NCI-H1092 treated with DMSO at 0.1 percent for 48 hours (cell line): ENCODE data around the gene MAGOHB.
A peak's percentile ranks its signal among the peaks of the same experiment; 100 is the strongest.
"Not testable (repeated sequence)": the region's sequence is repeated elsewhere in the genome, so short reads cannot be mapped to it uniquely, and the experiment has no call there.

Source experiments
- DNase-seq: peaks from one replicate; lab custom pipeline; 2025; lab: John Stamatoyannopoulos, UW

MAGOHB gene

GRCh38 chr12:10613349-10614055, at the start of gene MAGOHB:
Gene MAGOHB (minus strand): TSS chr12:10613609. CDS start chr12:10613532, 77 bp downstream.
- DNase-seq = peak; percentile 95

GRCh38 chr12:10661338-10661737, 47.9 kb upstream of the MAGOHB start:
- no peak for DNase-seq

- no peak for DNase-seq
These were observed 40.6 kb upstream of the MAGOHB start for GRCh38 chr12:10654003-10654402.

GRCh38 chr12:10652192-10652591, 38.8 kb upstream of the MAGOHB start:
- DNase-seq = no peak

GRCh38 chr12:10646576-10646975, 33.2 kb upstream of the MAGOHB start:
- DNase-seq = not testable (repeated sequence)

GRCh38 chr12:10645910-10646309, 32.5 kb upstream of the MAGOHB start:
- no peak for DNase-seq

GRCh38 chr12:10641735-10642500, 28.5 kb upstream of the MAGOHB start:
- DNase-seq = no peak

GRCh38 chr12:10638728-10639127, 25.3 kb upstream of the MAGOHB start:
- no peak for DNase-seq

GRCh38 chr12:10636611-10637010, 23.2 kb upstream of the MAGOHB start:
- no peak for DNase-seq

GRCh38 chr12:10636124-10636523, 22.7 kb upstream of the MAGOHB start:
- DNase-seq = no peak

- DNase-seq = no peak
These were observed 21.9 kb upstream of the MAGOHB start for GRCh38 chr12:10635306-10635705.

- no peak for DNase-seq
These were observed 21.0 kb upstream of the MAGOHB start for GRCh38 chr12:10634427-10634826.

GRCh38 chr12:10633541-10633940, 20.1 kb upstream of the MAGOHB start:
- no peak for DNase-seq

- DNase-seq = no peak
These were observed 18.8 kb upstream of the MAGOHB start for GRCh38 chr12:10632226-10632625.

GRCh38 chr12:10624605-10625004, 11.2 kb upstream of the MAGOHB start:
- DNase-seq = no peak

- DNase-seq = no peak
These were observed 9.7 kb upstream of the MAGOHB start for GRCh38 chr12:10623131-10623530.

- no peak for DNase-seq
These were observed 7.9 kb upstream of the MAGOHB start for GRCh38 chr12:10621278-10621677.

- DNase-seq = no peak
These were observed 6.8 kb upstream of the MAGOHB start for GRCh38 chr12:10620078-10620779.

GRCh38 chr12:10618338-10618987, 5.1 kb upstream of the MAGOHB start:
- DNase-seq = no peak

- DNase-seq = no peak
These were observed 4.5 kb upstream of the MAGOHB start for GRCh38 chr12:10617863-10618262.

GRCh38 chr12:10615532-10615931, 2.1 kb upstream of the MAGOHB start:
- DNase-seq = no peak

- no peak for DNase-seq
These were observed 604 bp upstream of the MAGOHB start for GRCh38 chr12:10614056-10614370.

GRCh38 chr12:10612984-10613348, 443 bp downstream of the MAGOHB start:
- no peak for DNase-seq
